Activated CD8-positive, alpha-beta memory T cell treated with anti-CD3 and anti-CD28 coated beads for 36 hours (primary cell): ENCODE data around the gene DLG4. TPM values are rescaled to one million over a fixed set of nuclear protein-coding genes. Genes with fewer than 3 reads are reported as not detected.
"Not testable (repeated sequence)": the region's sequence is repeated elsewhere in the genome, so short reads cannot be mapped to it uniquely, and the experiment has no call there.

Experiments
- CTCF ChIA-PET: fragments of 350-600 bp; sonication (Branson Sonifier 250); formaldehyde crosslinking; loops from one replicate; lab custom pipeline; 2021; ENCODE audit warnings: antibody characterized with exemption; lab: Charles Lee
- POLR2A ChIA-PET: fragments of 350-600 bp; sonication (Branson Sonifier 250); formaldehyde crosslinking; loops from one replicate; lab custom pipeline; 2021; ENCODE audit warnings: antibody characterized with exemption; lab: Charles Lee
- total RNA-seq, 2 experiments: library from RNA; stranded (reverse); gene quantifications; one replicate each; pipeline ENCODE4 v1.2.3, GENCODE V29; 2021

The DLG4 gene
- total RNA-seq, 2 experiments from 2014 or later: 4.5 to 4.6 TPM

- ChIA-PET CTCF (interaction anchor here (1.8 kb wide), 1 partner anchor 10 kb away, joined by 5 read pairs; no protein-coding TSS in a partner anchor), POLR2A (no interaction called here)
These were observed 52.8 kb downstream of the DLG4 start for GRCh38 chr17:7166873-7167272.

- POLR2A ChIA-PET, CTCF ChIA-PET: not testable (repeated sequence)
These were observed 60.1 kb downstream of the DLG4 start for GRCh38 chr17:7159571-7159970.

GRCh38 chr17:7158424-7158823 is 61.2 kb downstream of the DLG4 start:
- POLR2A ChIA-PET: not testable (repeated sequence)
- CTCF ChIA-PET: interaction anchor here (1.7 kb wide), 1 partner anchor 21 kb away, joined by 4 read pairs; no protein-coding TSS in a partner anchor

DNA sequence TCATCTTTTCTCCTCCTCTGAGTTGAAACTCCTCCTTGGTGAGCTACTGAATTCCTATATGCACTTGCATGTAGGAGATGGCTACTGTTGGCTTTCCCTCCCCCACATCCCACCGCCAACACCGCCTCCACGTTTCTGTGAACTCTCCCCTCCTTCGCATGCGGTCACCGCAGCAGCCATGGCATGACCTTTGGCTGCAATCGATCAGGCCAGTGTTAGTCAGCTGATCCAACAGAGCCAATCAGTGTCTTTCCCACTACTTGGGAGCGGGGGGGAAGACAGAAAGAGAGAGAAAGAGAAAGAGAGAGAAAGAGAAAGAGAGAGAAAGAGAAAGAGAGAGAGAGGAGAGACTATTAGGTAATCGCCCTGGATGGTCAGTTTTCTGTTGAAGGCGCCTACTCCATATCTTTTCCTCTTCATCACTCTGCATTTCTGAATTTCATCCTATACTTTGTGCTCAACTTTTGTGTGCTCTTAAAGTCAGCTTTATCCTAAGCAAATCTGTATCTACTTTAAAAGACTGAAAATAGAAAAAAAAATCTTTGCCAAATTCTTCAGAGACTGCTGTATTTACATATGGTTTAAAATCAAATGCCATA is 63.2 kb downstream of the DLG4 start:
- ChIA-PET CTCF (no interaction called here), POLR2A (no interaction called here)

DNA sequence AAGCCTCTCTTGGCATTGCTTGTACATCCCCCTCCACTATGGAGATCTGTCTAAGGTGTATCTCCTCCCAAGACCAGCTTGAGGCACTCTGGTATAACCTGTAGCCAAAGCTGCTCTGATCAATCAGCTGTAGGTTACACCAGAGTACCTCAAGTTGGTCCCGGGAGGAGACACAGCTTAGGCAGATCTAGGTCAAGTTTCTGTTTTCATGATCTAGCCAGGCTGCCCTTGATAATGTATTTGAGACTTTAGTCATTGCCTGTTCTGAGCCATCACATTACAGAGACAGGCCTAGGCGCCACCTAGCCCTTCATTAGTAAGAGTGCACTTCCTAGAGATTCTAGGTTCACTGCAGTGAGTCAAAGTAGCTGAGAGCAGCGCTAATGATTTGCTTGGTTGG is 71.9 kb downstream of the DLG4 start:
- POLR2A ChIA-PET: no interaction called here

GRCh38 chr17:7146115-7146514 is 73.5 kb downstream of the DLG4 start:
- POLR2A ChIA-PET: interaction anchor here (0.6 kb wide), 1 partner anchor 167 kb away, joined by 9 read pairs; no protein-coding TSS in a partner anchor
- CTCF ChIA-PET: interaction anchor here (0.7 to 1.2 kb wide), 2 partner anchors 94 to 503 kb away, joined by 5 read pairs; no protein-coding TSS in a partner anchor

More for the DNA sequence above, 71.9 kb downstream of the DLG4 start:
- CTCF ChIA-PET: no interaction called here

GRCh38 chr17:7144213-7144612 is 75.4 kb downstream of the DLG4 start:
- ChIA-PET CTCF (interaction anchor here (0.6 to 1.1 kb wide), 2 partner anchors 230 to 234 kb away, joined by 3 to 4 read pairs; no protein-coding TSS in a partner anchor), POLR2A (no interaction called here)

DNA sequence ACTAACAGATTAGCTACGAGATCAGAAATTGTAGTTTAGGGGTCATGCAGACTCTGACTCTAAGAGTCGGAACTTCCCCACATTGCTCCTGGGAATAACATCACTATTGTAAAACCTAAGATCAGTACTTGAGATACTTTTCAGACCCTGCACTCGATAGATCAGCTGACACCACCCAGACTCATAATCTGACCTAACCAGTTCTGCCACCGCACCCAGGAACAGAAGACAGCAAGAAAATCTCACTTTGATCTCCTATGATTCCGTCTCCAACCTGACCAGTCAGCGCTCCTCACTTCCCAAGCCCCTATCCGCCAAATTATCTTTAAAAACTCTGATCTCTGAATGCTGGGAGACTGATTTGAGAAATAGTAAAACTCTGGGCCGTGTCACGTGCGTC is 77.8 kb downstream of the DLG4 start:
- ChIA-PET POLR2A (no interaction called here), CTCF (interaction anchor here (0.6 to 1.2 kb wide), 2 partner anchors 10 to 1682 kb away, joined by 3 read pairs; no protein-coding TSS in a partner anchor)

GRCh38 chr17:7139400-7139799 is 80.2 kb downstream of the DLG4 start:
- CTCF ChIA-PET: interaction anchor here (0.7 to 4.8 kb wide), 4 partner anchors 23 to 94 kb away, joined by 3 to 31 read pairs (median 4); no protein-coding TSS in a partner anchor

GRCh38 chr17:7138800-7139381 is 80.7 kb downstream of the DLG4 start:
- CTCF ChIA-PET: interaction anchor here (1.0 to 4.8 kb wide), 4 partner anchors 86 to 93 kb away, joined by 3 to 31 read pairs (median 6); no protein-coding TSS in a partner anchor

More at GRCh38 chr17:7139400-7139799, 80.2 kb downstream of the DLG4 start:
- POLR2A ChIA-PET: no interaction called here

DNA sequence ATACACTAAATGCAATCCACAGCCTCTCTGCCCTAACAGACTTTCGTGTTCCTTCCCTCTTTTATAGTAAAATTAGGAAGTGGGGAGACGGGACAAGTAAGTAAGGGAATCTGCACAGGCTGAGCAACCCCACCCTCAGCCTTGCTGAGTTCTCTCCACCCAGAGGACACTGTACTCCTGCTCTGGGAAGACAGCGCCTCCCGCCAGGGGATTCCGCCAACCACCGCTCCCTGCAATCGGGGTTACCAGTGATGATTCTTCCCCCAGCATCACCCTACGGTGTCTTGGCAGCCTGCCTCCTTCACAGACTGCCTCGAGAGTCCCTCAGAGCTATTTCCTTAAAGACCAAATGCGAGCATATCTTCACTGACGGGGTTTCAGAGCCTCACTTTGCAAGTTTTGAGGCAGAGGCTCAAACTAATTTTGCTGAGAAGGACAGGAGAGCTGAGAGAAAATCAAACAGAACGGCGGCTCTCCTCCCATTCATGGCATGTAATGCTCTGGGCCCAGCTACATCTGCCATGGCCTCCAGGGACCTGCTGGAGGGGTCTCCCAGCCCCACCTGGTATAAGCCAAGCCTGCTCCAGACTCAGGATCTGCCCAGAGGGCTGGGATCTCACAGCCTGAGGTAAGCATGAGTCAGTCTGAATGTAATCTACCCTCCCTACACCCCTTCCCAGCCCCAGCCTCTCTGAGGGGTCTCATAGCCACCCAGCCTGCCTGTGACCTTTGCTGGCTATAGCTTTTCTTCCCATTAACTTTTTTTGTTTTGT is 82.3 kb downstream of the DLG4 start:
- CTCF ChIA-PET: interaction anchor here (0.6 to 4.8 kb wide), 11 partner anchors 21 to 133 kb away, joined by 3 to 31 read pairs (median 4); partner anchors contain the start of gene SLC16A11
- POLR2A ChIA-PET: interaction anchor here (1.0 kb wide), 1 partner anchor 92 kb away, joined by 3 read pairs; no protein-coding TSS in a partner anchor

More at GRCh38 chr17:7138800-7139381, 80.7 kb downstream of the DLG4 start:
- POLR2A ChIA-PET: no interaction called here

Other genes starting within 250 kb of the DLG4 start
- gene ALOX12, start 223.8 kb downstream of the DLG4 start, total RNA-seq: not detected
- 100 to 1,000 TPM; 143 to 144 TPM for gene RNASEK, start 207.2 kb downstream of the DLG4 start, total RNA-seq
- 1 to 10 TPM in 1 of 2 experiments, under 1 TPM in 1; 0.86 to 1.0 TPM for gene BCL6B, start 196.8 kb downstream of the DLG4 start, total RNA-seq
- 10 to 100 TPM; 10.1 to 10.5 TPM for gene SLC16A13, start 183.8 kb downstream of the DLG4 start, total RNA-seq
- gene SLC16A11, start 175.7 kb downstream of the DLG4 start, total RNA-seq: 1 to 10 TPM; 1.9 to 2.3 TPM
- gene CLEC10A, start 139.6 kb downstream of the DLG4 start, total RNA-seq: not detected
- not detected for gene ASGR2, start 105.0 kb downstream of the DLG4 start, total RNA-seq
- 1 to 10 TPM in 1 of 2 experiments, under 1 TPM in 1; 0.65 to 1.3 TPM for gene ASGR1, start 40.5 kb downstream of the DLG4 start, total RNA-seq
- 100 to 1,000 TPM; 254 to 269 TPM for gene ACADVL, start 102 bp upstream of the DLG4 start, total RNA-seq
- 10 to 100 TPM; 64.4 to 68.9 TPM for gene DVL2, start 14.7 kb upstream of the DLG4 start, total RNA-seq
- gene PHF23, start 19.6 kb upstream of the DLG4 start, total RNA-seq: 10 to 100 TPM; 40.7 to 43.7 TPM
- 100 to 1,000 TPM; 131 to 135 TPM for gene GABARAP, start 22.6 kb upstream of the DLG4 start, total RNA-seq
- gene CTDNEP1, start 31.9 kb upstream of the DLG4 start, total RNA-seq: 100 to 1,000 TPM; 202 to 207 TPM
- 100 to 1,000 TPM; 107 to 110 TPM for gene ELP5, start 32.4 kb upstream of the DLG4 start, total RNA-seq
- 1 to 10 TPM; 1.2 to 1.5 TPM for gene CLDN7, start 42.6 kb upstream of the DLG4 start, total RNA-seq
- under 1 TPM; 0.11 to 0.34 TPM for gene SLC2A4, start 61.9 kb upstream of the DLG4 start, total RNA-seq
- under 1 TPM; 0.10 to 0.55 TPM for gene YBX2, start 74.8 kb upstream of the DLG4 start, total RNA-seq
- gene EIF5A, start 87.8 kb upstream of the DLG4 start, total RNA-seq: 1,000 to 10,000 TPM; 1,619 to 1,670 TPM
- 10 to 100 TPM; 68.8 to 69.5 TPM for gene GPS2, start 95.5 kb upstream of the DLG4 start, total RNA-seq
- gene NEURL4, start 109.5 kb upstream of the DLG4 start, total RNA-seq: 10 to 100 TPM; 59.2 to 59.4 TPM
- 100 to 1,000 TPM; 234 to 241 TPM for gene ACAP1, start 116.7 kb upstream of the DLG4 start, total RNA-seq
- gene KCTD11, start 132.3 kb upstream of the DLG4 start, total RNA-seq: 1 to 10 TPM; 6.4 to 7.2 TPM
- gene TMEM95, start 135.3 kb upstream of the DLG4 start, total RNA-seq: not detected
- gene TNK1, start 161.3 kb upstream of the DLG4 start, total RNA-seq: 1 to 10 TPM; 4.6 to 5.6 TPM
- 10 to 100 TPM; 70.8 to 74.4 TPM for gene PLSCR3, start 174.7 kb upstream of the DLG4 start, total RNA-seq
- gene TMEM256, start 184.3 kb upstream of the DLG4 start, total RNA-seq: 10 to 100 TPM; 50.1 to 51.6 TPM
- 1 to 10 TPM; 6.6 to 7.9 TPM for gene NLGN2, start 188.0 kb upstream of the DLG4 start, total RNA-seq
- gene SPEM1, start 200.5 kb upstream of the DLG4 start, total RNA-seq: not detected
- gene SPEM2, start 205.8 kb upstream of the DLG4 start, total RNA-seq: not detected
- not detected for gene SPEM3, start 209.0 kb upstream of the DLG4 start, total RNA-seq
- 10 to 100 TPM; 11.2 to 12.6 TPM for gene TMEM102, start 215.6 kb upstream of the DLG4 start, total RNA-seq
- 1 to 10 TPM; 2.0 to 2.1 TPM for gene FGF11, start 219.7 kb upstream of the DLG4 start, total RNA-seq
- 1 to 10 TPM; 7.2 to 7.8 TPM for gene CHRNB1, start 225.2 kb upstream of the DLG4 start, total RNA-seq